ENCODE measurements around the gene KIF1C. TPM values are rescaled to one million over a fixed set of nuclear protein-coding genes. Genes with fewer than 3 reads are reported as not detected.

Gene KIF1C
- total and polyA plus RNA-seq, 8 donors: 33.4 to 334 (median 87.3) TPM

GRCh38 chr17:4982305-4982704 is 15.4 kb upstream of the KIF1C start:
- intact Hi-C loops (cut with DNase I; ENCODE audit: low total_unique reads): no loop called here
- Histone ChIP-seq H3K27ac (no peak overlapping the region), H3K4me1 (peaks cover 12 to 52% (median 24%) of the 10 kb centered on the region in 4 donors), H3K4me3 (no peak overlapping the region), H3K27me3 (no peaks in the 10 kb centered on the region), H3K9me3 (no peaks in the 10 kb centered on the region), H3K36me3 (peaks cover 40 to 84% (median 81%) of the 10 kb centered on the region in 4 donors)
- no peak for DNase-seq
- 65 to 80% (median 66%) methylated on average over 5 of the region's 5 CpGs for WGBS, 5 donors
- TF ChIP-seq EP300 (IDR thresholded peaks at IDR 0.05) (no peak), POLR2AphosphoS5 (IDR thresholded peaks at IDR 0.05) (no peak), POLR2A (IDR thresholded peaks at IDR 0.05) (no peak)
- TF ChIP-seq, protein P1, sequence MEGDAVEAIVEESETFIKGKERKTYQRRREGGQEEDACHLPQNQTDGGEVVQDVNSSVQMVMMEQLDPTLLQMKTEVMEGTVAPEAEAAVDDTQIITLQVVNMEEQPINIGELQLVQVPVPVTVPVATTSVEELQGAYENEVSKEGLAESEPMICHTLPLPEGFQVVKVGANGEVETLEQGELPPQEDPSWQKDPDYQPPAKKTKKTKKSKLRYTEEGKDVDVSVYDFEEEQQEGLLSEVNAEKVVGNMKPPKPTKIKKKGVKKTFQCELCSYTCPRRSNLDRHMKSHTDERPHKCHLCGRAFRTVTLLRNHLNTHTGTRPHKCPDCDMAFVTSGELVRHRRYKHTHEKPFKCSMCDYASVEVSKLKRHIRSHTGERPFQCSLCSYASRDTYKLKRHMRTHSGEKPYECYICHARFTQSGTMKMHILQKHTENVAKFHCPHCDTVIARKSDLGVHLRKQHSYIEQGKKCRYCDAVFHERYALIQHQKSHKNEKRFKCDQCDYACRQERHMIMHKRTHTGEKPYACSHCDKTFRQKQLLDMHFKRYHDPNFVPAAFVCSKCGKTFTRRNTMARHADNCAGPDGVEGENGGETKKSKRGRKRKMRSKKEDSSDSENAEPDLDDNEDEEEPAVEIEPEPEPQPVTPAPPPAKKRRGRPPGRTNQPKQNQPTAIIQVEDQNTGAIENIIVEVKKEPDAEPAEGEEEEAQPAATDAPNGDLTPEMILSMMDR (IDR thresholded peaks at IDR 0.05): no peak

DNA sequence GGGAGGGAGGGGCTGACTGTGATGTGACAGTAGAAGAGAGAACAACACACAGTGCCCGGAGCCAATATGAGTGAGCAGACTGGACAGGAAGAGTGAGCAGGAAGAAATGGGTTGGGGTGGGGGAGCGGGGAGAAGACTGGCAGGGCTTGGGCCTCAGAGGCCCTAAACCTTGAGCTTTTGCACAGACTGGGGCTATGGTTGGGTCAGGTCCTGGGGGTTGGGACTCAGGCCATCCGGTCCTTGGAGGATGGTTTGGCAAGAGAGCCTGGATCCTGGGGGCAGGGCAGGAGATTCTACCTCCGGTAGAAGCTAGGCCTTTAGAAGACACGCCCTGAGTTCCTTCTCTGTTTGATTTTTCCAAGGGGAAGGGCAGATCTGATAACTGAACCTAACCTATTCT is 11.3 kb upstream of the KIF1C start:
- intact Hi-C loops (cut with DNase I; ENCODE audit: low total_unique reads): no loop called here

DNA sequence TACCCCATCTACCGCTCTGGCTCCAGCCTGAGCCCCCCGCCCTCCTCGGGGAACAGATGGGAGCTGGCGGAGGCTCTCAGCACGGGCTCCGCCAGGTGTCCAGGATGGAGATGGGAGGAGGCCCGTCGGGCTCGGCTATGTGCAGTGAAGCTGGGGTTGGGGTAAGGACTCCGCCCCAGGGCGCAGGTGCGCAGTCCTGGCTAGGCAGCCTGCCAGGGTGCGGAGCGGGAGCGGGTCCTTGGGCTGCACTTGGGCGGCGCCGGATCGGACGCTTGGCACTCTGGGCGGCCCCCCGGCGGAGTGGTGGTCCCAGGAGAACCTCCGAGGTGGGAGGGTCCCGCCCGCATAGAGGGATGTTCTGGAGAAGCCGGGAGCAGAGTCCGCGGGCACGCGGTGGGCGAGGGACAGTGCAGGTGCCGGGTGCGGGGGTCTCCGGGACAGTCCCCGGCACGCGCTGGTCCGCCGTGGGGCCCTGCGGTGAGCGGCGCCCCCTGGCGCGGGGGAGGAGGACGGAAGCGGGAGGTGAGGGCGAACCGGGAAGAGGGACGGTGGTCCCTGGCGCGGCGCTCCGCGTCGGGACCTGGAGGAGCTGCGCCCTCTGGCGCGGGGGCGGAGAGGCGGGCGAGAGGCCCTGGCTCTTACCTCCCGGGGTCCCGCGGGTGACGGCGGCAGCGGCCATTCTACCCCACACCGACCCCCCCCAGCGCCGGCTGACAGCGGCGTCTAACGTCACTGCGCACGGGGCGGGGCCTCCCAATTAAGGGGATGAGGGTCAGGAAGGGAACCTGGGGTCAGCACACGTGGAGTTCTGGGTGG is 10.6 kb upstream of the KIF1C start, which contains the start of gene CAMTA2:
Gene CAMTA2, minus strand, starts transcription at position 725 of the 816 bp plus-strand sequence. CDS start 1,453 bp downstream, outside the sequence.
- intact Hi-C loops (cut with DNase I; ENCODE audit: low total_unique reads): no loop called here
- H3K4me1 ChIP-seq: peaks cover 21 to 37% (median 36%) of the 10 kb centered on the region in 4 donors
- no peaks in the 10 kb centered on the region for H3K9me3 ChIP-seq
- no peaks in the 10 kb centered on the region for H3K27me3 ChIP-seq
- TF ChIP-seq POLR2A (IDR thresholded peaks at IDR 0.05): peak in 2 of 4 donors; percentile 49 to 71
- TF ChIP-seq POLR2AphosphoS5 (IDR thresholded peaks at IDR 0.05): peak; percentile 9 to 91 (median 72)
- no peak for TF ChIP-seq EP300 (IDR thresholded peaks at IDR 0.05)
- TF ChIP-seq, protein P1 (IDR thresholded peaks at IDR 0.05): peak in 5 of 7 experiments; percentile 47 to 85 (median 67)
- peak within 1 kb of the TSS; percentile 96 to 98 (median 98) for H3K27ac ChIP-seq
- peak within 1 kb of the TSS; percentile 82 to 99 (median 96) for H3K4me3 ChIP-seq
- peak; percentile 91 to 94 for DNase-seq
- H3K36me3 ChIP-seq: peaks cover 7 to 37% (median 32%) of the 10 kb centered on the region in 4 donors
- WGBS, 5 donors: 0 to 1% (median 1%) methylated on average over 36 to 78 of the region's 78 CpGs

More for the DNA sequence above, 11.3 kb upstream of the KIF1C start:
- peaks cover 13 to 45% (median 40%) of the 10 kb centered on the region in 4 donors for H3K36me3 ChIP-seq
- no peaks in the 10 kb centered on the region for H3K9me3 ChIP-seq
- 22 to 33% (median 28%) methylated on average over 5 of the region's 5 CpGs for WGBS, 5 donors
- peak overlapping the region; percentile 82 to 99 (median 96) for H3K4me3 ChIP-seq
- DNase-seq: peak in 1 of 2 donors; percentile 43
- TF ChIP-seq POLR2A (IDR thresholded peaks at IDR 0.05) (no peak), EP300 (IDR thresholded peaks at IDR 0.05) (no peak), POLR2AphosphoS5 (IDR thresholded peaks at IDR 0.05) (no peak)
- TF ChIP-seq, protein P1 (IDR thresholded peaks at IDR 0.05): no peak
- no peaks in the 10 kb centered on the region for H3K27me3 ChIP-seq
- H3K4me1 ChIP-seq: peaks cover 21 to 39% (median 36%) of the 10 kb centered on the region in 4 donors
- H3K27ac ChIP-seq: peak overlapping the region; percentile 96 to 98 (median 98)

DNA sequence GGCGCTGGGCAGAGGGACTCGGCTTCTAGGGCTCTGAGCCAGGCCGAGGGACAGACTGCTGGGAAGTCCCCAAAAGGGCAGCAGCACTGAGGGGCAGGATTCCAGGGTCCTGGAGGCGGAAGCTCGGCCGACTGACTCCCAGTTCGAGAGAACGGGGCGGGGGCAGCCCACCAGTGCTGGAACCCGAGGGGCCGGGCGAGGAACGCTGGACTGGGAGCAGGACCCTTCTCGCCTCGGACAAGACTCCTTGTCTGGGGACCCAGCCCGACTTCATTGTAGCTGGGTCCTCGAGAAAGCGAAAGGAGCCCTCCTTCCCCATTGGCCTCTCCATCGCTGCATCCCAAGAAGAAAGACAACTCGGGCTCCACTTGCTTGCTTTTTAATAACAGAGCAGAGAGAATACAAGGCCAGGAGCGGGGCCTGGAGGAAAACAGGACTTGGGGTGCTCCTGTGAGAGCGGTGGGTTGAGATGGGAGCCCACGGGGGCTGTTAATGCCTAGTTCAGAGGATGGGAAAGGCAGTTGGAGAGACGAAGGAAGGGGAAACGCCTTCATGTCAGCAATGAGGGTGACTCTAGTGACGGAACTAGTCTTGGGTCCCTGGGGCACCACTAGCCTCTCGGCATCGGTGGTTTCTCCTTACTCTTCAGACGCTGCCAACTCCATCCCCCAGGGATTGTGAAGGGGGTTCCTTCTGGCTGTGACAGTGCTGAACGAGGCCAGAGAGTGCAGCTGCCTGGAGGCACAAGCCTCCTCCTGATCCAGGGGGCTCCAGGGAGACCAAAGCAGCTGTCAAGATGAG is 9.8 kb upstream of the KIF1C start:
- Histone ChIP-seq H3K27ac (peak overlapping the region; percentile 96 to 98 (median 98)), H3K9me3 (no peaks in the 10 kb centered on the region), H3K4me1 (peaks cover 21 to 37% (median 33%) of the 10 kb centered on the region in 4 donors), H3K36me3 (peaks cover under 1 to 29% (median 24%) of the 10 kb centered on the region in 4 donors), H3K4me3 (peak overlapping the region; percentile 82 to 99 (median 96)), H3K27me3 (no peaks in the 10 kb centered on the region)
- peak in 1 of 2 donors; percentile 56 for DNase-seq
- TF ChIP-seq, protein P1 (IDR thresholded peaks at IDR 0.05): no peak
- TF ChIP-seq POLR2AphosphoS5 (IDR thresholded peaks at IDR 0.05): no peak
- intact Hi-C loops (cut with DNase I; ENCODE audit: low total_unique reads): no loop called here
- 2 to 4% (median 3%) methylated on average over 17 to 30 of the region's 30 CpGs for WGBS, 5 donors
